Activated naive CD4-positive, alpha-beta T cell treated with anti-CD3 and anti-CD28 coated beads, Interleukin-2, amount 50 U/mL, for 72 hours (primary cell): Measurements from ENCODE around the gene SDK1. TPM values are rescaled to one million over a fixed set of nuclear protein-coding genes. Genes with fewer than 3 reads are reported as not detected.
A peak's percentile ranks its signal among the peaks of the same experiment; 100 is the strongest.
"Not testable (repeated sequence)": the region's sequence is repeated elsewhere in the genome, so short reads cannot be mapped to it uniquely, and the experiment has no call there.

Source experiments
- ATAC-seq, 2 donors: fragments of 150-1000 bp; cut with Tn5 transposase; 2 replicates each; pipeline ENCODE4 v1.10.0; 2021; ENCODE audit warnings: mild to moderate bottlenecking in 2 of 2, moderate library complexity in 2 of 2
- DNase-seq, 2 donors: peaks; one replicate each; pipeline ENCODE4 v3.0.0; 2021 to 2022; ENCODE audit warnings: low spot score in 2 of 2
- H3K27ac Mint-ChIP-seq, 2 donors: one replicate each; pipeline ENCODE4 v1.8.0; 2022; ENCODE audit warnings: mild to moderate bottlenecking in 2 of 2, mixed read lengths in 2 of 2
- H3K36me3 Mint-ChIP-seq, 2 donors: one replicate each; pipeline ENCODE4 v1.8.0; 2022; ENCODE audit warnings: mixed read lengths in 2 of 2
- H3K9me3 Mint-ChIP-seq, 2 donors: one replicate each; pipeline ENCODE4 v1.8.0; 2022; ENCODE audit warnings: mixed read lengths in 2 of 2
- total RNA-seq, 2 donors: library from RNA; stranded (reverse); gene quantifications; one replicate each; pipeline ENCODE4 v1.2.3, GENCODE V29; 2022

Gene SDK1
- total RNA-seq, 2 donors from 2014 or later: 1.3 to 2.1 TPM

DNA sequence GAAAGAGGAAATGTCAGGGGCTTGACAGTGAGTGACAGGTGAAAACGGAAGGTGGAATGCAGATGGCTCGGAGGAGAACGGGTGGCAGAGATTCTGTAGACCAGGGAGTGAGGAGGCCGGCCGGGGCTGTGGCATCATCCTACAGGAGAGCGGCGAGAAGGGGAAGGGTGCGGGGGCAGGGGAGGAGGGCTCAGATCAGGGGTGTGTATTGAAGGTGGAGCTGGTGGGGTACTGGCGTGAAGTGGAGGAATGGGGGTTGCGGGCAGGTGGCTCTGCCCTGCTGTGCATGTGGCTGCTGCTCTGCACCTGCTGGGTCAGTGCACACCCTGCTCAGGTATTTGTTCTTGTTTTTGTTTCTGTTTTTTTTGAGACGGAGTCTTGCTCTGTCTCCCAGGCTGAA is 910.2 kb downstream of the SDK1 start:
- Mint-ChIP-seq H3K27ac (no peak overlapping the region), H3K9me3 (no peaks in the 10 kb centered on the region), H3K36me3 (no peaks in the 10 kb centered on the region)
- DNase-seq: no peak
- ATAC-seq: no peak

DNA sequence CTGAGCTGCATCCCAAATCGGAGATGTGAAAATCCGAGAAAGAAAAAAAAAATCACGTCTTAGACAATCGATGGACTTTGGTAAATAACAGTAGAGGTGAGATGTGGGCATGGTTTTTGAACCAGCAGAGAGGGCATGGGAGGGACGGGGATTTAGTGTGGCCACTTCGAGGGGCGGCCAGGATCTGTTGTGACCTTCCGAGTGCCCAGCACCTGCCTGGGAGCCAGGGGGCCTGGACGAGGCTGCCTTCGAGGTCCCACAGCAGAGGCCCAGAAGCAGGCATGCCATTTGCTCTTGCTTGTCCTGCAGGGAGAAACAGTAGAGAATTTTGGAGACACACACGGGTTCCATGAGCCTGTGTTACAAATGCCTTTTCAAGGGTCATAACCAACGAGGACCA is 911.3 kb downstream of the SDK1 start:
- no peak for DNase-seq
- no peak for ATAC-seq
- Mint-ChIP-seq H3K9me3 (no peaks in the 10 kb centered on the region), H3K36me3 (no peaks in the 10 kb centered on the region), H3K27ac (no peak overlapping the region)

DNA sequence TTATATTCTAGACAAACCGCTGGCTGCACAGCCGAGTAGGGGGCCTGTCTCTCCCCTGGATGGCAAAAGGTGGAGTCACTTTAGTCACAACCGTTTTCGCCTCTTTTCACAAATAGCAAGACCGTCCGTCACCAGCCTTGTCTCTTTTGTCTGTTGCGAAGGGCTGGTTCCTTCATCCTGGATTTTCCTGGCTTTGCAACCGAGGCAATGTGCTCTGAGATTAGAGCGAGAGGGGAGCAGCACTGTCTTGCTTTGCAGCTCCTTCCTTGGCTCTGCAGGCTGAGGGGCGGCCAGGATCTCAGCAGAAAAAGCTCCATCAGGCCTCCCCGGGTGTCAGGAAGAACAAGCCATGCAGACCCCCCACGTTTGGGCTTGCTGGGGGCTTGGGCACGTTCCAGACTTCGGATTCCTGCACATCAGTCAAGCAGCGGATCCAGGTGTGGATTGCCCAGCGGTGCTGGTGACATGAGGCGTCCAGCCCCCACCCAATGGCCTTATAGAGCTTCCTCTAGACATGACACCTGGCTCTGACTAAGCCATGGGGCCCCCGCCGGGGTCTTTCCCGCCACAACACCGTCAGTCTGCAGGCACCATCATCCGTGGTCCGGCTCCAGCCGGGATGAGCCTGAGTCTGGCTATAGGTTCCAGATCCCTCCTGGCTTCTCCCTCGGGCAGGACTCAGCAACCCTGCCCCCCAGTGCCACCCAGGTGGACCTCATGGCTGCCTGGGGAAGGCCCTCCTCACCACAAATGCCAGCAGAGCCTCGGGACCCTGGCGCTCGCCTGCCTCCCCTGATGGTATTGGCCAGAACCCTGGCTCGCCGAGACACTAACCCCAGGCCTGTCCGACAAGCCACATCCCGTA is 913.5 kb downstream of the SDK1 start:
- H3K27ac Mint-ChIP-seq: no peak overlapping the region

DNA sequence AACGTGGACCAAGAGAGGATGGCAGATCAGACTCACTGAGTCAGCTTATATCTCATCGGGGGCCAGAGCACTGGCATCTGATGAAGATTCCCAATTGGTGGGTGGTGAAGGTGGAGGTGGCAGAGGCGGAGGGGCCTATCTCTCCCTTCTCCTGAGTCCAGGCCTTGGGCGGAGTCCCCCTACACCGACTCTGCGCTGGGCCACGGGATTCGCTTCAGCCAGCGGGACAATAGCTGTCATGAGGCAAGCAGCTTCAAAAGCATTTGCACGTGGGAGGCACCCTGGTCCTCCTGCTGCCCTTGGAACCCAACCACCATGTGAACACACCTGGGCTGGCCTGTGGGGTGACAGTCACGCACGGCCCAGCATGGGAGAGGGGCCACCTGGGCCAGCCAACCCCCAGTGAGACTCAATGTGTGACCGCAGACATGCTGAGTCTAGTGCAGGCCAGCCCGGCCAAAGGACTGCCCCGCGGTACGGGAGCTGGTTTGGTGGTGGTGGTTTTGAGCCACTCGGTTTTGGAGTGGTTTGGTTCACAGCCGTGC is 914.2 kb downstream of the SDK1 start:
- DNase-seq (no peak), ATAC-seq (no peak)

More for the DNA sequence above, 913.5 kb downstream of the SDK1 start:
- DNase-seq (no peak), ATAC-seq (no peak)
- no peaks in the 10 kb centered on the region for H3K36me3 Mint-ChIP-seq
- H3K9me3 Mint-ChIP-seq: no peaks in the 10 kb centered on the region

DNA sequence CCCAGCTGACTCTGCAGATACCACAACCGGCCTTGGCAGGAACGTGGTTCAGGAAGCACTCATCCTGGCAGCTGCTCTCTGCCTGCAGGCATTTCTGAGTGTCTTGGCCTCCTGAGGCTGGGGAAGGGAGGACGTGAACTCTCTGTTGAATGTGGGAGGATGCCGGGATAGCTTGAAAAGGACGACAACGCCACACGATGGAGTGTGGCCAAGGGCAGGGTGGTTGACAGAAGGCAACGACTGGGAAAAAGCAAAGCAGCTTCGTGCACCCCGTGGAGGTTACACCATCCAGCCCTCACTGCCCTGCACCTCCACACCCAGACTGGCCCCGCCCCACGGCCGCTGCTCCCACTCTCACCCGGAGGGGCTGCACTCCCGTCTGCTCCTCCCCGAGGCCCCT is 915.0 kb downstream of the SDK1 start:
- H3K27ac Mint-ChIP-seq: no peak overlapping the region
- DNase-seq (no peak), ATAC-seq (no peak)
- no peaks in the 10 kb centered on the region for H3K9me3 Mint-ChIP-seq
- H3K36me3 Mint-ChIP-seq: no peaks in the 10 kb centered on the region

More for the DNA sequence above, 914.2 kb downstream of the SDK1 start:
- Mint-ChIP-seq H3K36me3 (no peaks in the 10 kb centered on the region), H3K9me3 (no peaks in the 10 kb centered on the region), H3K27ac (no peak overlapping the region)

DNA sequence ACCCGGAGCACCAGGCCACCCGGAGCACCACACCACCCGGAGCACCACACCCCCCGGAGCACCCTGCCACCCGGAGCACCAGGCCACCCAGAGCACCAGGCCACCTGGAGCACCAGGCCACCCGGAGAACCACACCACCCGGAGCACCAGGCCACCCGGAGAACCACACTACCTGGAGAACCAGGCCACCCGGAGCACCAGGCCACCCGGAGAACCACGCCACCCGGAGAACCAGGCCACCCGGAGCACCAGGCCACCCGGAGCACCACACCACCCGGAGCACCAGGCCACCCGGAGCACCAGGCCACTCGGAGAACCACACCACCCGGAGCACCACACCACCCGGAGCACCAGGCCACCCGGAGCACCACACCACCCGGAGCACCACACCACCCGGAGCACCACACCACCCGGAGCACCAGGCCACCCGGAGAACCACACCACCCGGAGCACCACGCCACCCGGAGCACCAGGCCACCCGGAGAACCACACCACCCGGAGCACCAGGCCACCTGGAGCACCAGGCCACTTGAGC is 916.1 kb downstream of the SDK1 start:
- not testable (repeated sequence) for ATAC-seq, H3K36me3 Mint-ChIP-seq, DNase-seq, H3K27ac Mint-ChIP-seq, H3K9me3 Mint-ChIP-seq

DNA sequence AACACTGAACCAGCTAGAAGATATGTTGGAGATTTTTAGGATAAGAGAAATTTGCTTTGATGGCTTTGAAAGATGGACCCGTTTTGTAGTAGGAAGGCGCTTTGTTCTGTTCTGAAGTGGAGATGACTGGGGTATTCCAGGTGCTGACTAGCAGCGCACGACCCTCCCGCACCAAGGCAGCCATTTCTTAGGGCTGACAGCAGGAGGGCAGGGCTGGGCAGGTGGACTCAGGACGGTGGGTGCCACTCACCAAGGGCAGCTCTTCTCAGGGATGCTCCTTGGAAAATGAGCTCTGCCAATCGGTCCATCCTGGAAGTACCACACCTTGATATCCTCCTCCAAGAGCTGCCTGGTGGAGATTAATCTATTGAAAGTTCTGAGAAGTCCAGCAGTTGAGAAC is 917.4 kb downstream of the SDK1 start:
- H3K9me3 Mint-ChIP-seq: no peaks in the 10 kb centered on the region
- ATAC-seq (no peak), DNase-seq (no peak)
- no peaks in the 10 kb centered on the region for H3K36me3 Mint-ChIP-seq
- H3K27ac Mint-ChIP-seq: no peak overlapping the region

DNA sequence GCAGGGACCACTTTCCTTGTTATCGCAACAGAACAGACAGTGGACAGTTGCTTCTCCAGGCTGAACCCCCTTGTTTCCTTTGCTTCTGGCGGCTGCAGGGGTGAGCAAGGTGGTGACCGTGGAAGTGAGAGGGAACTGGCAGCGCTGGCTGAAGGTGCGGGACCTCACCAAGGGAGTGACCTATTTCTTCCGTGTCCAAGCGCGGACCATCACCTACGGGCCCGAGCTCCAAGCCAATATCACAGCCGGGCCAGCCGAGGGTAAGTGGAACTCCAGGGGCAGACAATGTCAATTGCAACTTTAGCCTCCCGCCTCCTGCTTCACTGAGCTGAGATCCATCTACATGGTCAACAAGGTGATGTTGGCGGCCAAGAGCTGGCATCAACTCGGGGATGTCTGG is 919.0 kb downstream of the SDK1 start:
- DNase-seq: no peak
- ATAC-seq: no peak
- H3K27ac Mint-ChIP-seq: no peak overlapping the region
- H3K36me3 Mint-ChIP-seq: no peaks in the 10 kb centered on the region
- no peaks in the 10 kb centered on the region for H3K9me3 Mint-ChIP-seq

DNA sequence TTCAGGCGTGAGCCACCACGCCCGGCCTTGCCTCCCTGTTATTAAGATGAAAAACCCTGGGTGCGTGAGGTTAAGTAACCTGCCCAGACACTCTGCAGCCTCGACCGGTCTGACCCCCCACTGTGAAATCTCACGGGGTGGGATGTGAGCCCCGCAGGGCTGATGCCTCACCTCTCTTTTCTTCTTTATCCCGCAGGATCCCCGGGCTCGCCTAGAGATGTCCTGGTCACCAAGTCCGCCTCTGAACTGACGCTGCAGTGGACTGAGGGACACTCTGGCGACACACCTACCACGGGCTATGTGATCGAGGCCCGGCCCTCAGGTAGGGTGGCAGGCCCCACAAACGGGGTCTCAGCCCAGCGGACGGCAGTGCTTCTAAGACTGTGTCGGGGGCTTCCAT is 920.0 kb downstream of the SDK1 start:
- DNase-seq (no peak), ATAC-seq (no peak)
- H3K27ac Mint-ChIP-seq: no peak overlapping the region
- no peaks in the 10 kb centered on the region for H3K9me3 Mint-ChIP-seq
- H3K36me3 Mint-ChIP-seq: no peaks in the 10 kb centered on the region

DNA sequence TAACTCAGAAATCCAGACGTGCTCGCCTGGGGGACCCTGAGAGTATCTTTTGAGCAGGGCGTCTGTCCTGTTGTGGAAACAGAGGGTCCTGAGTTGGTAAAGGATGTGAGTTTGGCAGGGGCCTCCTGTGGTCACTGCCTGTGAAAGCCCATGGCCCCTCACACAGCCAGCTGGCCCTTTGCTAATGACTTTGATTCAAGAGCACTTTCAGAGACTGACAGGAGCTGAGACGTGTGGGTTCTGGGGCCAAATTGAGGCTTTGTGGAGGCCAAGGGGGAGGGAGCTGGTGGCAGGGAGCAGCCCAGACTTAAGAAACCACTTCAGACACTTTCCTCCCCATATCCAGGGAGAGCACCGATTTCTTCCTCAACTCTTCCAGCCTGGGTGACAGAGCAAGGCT is 921.6 kb downstream of the SDK1 start:
- no peak for DNase-seq
- no peaks in the 10 kb centered on the region for H3K9me3 Mint-ChIP-seq
- ATAC-seq: no peak
- no peaks in the 10 kb centered on the region for H3K36me3 Mint-ChIP-seq
- peak overlapping the region in 1 of 2 donors; percentile 22 for H3K27ac Mint-ChIP-seq

DNA sequence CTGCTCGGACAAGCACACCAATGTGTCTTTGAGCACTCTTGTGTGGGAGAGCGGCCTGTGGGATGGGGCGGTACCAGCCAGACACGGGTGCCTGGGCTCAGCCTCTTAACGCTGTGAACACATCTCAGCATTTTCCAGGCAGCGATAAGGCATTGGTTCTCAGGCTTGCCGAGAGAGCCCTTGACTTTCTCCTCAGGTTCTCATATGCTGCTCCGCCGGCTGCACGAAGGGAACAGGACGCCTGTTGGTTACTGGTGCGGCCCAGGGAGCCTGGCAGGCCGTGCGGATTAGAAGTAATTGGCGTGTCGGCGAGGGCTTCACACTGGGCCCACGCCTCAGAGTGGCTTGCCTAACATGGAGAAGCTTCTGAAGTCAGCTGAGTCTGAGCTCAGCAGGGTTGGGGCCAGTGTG is 924.3 kb downstream of the SDK1 start:
- no peak for DNase-seq
- H3K27ac Mint-ChIP-seq: no peak overlapping the region
- H3K9me3 Mint-ChIP-seq: no peaks in the 10 kb centered on the region
- ATAC-seq: no peak
- H3K36me3 Mint-ChIP-seq: no peaks in the 10 kb centered on the region

DNA sequence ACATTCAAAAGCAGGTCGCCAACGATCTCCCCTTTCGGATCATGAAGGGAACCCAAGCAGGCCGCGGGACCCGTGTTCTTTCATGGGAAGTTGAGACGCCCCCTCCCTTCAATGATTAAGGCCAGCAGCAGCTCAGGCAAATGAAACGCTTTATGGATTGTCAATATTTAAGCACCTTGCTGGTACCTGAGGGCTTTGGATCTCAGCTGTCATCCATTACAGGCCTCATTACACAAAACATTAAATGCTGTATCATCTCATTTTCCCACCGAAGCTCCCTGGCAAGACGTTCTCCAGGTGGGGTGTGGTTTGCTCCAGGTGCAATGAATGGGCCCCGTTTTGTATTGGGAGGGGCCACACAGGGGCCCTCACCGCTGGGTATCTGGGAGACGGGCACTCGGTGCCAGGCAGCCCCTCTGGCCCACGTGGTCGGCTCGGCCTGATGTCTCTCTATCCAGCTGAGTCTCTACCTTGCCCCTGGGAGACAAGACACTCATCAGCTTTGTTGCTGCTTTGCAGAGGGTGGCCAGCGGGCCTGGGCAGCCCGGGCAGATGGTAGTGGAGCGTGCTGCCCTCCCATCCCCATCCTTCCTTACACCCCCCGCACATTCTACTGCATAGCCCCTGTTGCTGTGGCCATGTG is 925.0 kb downstream of the SDK1 start:
- DNase-seq: no peak
- Mint-ChIP-seq H3K36me3 (no peaks in the 10 kb centered on the region), H3K9me3 (no peaks in the 10 kb centered on the region), H3K27ac (no peak overlapping the region)
- no peak for ATAC-seq

DNA sequence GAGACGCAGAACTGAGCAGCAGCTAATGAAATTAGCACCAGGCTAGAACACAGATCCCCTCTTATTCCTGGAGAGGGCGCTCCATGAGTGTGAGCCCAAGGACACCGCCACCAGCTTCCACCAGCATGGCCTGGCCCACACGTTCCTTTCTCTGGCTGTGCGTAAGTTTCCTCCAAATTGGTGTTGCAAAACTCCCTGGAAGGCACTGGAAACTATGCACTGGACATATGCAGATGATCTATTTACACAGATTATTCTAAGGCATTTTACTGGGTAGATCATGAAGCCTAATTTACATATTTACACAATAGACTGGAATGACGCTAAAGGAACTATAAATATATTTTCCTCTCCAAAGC is 925.5 kb downstream of the SDK1 start:
- no peak for ATAC-seq
- H3K27ac Mint-ChIP-seq: no peak overlapping the region
- no peaks in the 10 kb centered on the region for H3K9me3 Mint-ChIP-seq
- no peaks in the 10 kb centered on the region for H3K36me3 Mint-ChIP-seq
- DNase-seq: no peak

DNA sequence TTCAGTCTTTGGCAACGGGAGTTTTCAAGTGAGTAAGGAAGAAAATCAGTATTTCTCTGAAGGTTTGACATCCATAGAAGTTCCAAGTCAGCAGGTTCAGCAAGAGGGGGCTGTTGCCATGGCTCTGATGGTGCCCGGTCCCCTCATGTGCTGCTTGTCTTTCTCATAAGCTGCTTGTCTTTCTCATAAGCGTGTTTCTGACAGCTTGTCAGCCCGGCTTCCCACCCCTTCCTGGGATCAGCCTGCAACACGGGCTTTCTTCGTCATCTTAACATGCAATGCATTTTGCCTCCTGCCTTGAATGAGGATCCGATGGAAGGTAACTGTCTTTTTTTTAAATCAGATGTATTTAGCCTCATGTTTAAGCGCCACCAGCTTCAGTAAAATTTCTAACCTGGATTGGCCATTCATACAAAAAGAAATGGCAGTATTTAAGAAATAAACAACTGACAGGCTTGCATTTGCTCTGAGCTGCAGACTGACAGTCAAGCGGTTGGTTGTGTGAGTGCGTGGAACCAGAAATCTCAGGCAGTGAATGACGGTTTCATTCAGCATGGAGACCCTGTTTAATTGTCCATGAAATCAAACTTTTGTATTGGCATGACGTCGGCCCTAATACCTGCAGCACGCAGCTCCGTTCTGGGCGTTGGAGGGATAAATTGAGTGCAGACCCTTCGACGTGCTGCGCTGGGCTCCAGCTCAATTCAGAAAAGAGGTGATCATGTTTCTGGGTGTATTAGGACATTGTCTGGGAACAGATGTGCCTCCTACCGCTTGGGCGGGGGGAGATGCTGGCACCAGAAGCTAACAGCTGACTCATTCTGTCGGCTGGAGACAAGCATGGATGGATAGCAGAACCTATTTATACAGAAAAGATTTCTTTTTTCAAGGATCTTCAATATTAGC is 926.3 kb downstream of the SDK1 start:
- no peaks in the 10 kb centered on the region for H3K36me3 Mint-ChIP-seq
- no peak for DNase-seq
- ATAC-seq: no peak
- H3K9me3 Mint-ChIP-seq: no peaks in the 10 kb centered on the region
- no peak overlapping the region for H3K27ac Mint-ChIP-seq

DNA sequence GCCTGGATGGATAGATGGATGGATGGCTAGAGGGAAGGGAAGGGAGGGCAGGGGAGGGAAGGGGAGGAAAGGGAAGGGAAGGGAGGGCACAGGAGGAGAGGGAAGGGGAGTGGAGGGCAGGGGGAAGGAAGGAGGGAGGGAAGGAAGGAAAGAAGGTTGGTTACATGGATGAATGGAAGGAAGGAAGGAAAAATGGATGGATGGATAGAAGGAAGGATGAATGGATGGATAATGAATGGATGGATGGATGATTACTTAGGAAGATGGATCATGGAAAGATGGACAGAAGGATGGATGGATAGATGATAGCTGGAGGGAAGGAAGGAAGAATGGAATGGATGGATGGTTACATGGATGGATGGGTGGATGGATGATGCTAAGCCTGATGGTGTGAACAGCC is 929.3 kb downstream of the SDK1 start:
- H3K27ac Mint-ChIP-seq: no peak overlapping the region
- no peaks in the 10 kb centered on the region for H3K36me3 Mint-ChIP-seq
- H3K9me3 Mint-ChIP-seq: no peaks in the 10 kb centered on the region
- DNase-seq (no peak), ATAC-seq (no peak)

DNA sequence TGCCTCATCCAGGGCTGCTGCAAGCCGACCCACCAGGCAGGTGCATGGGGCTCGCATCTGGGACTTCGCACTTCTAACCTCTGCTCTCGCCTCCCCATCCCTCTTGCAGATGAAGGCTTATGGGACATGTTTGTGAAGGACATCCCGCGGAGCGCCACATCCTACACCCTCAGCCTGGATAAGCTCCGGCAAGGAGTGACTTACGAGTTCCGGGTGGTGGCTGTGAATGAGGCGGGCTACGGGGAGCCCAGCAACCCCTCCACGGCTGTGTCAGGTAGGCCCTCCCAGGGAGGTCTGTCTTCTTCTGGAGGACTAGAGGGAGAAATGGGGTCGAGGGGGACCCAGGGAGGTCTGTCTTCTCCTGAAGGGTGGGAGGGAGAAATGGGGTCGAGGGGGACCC is 932.1 kb downstream of the SDK1 start:
- ATAC-seq: no peak
- Mint-ChIP-seq H3K27ac (no peak overlapping the region), H3K9me3 (no peaks in the 10 kb centered on the region), H3K36me3 (no peaks in the 10 kb centered on the region)
- DNase-seq: no peak
